ENCODE results near the gene C1orf167. TPM values are rescaled to one million over a fixed set of nuclear protein-coding genes. Genes with fewer than 3 reads are reported as not detected.
A peak's percentile ranks its signal among the peaks of the same experiment; 100 is the strongest.

C1orf167 gene
- total and polyA plus RNA-seq, 2 of the 8 experiments (the other 6 are each of a cell fraction or from before 2014, with no cell fraction given), result 0.70 to 1.3 TPM

DNA sequence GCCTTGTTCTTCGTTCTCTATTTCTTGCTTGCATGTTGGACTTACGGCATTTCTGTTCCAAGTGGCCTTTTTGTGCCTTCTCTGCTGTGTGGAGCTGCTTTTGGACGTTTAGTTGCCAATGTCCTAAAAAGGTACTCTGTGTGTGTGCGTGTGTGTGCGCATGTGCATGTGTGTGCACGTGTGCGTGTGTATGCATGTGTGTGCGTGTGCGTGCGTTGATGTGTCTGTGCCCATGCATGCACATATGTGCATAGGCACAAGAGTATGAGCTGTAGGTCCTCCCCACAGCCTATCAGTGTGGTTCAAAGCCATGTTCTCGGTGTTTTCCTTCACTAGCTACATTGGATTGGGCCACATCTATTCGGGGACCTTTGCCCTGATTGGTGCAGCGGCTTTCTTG is 71.9 kb downstream of the C1orf167 start:
- Histone ChIP-seq H3K4ac (replicated peaks; ENCODE audit: insufficient read length, low read depth, low read length) (no peak overlapping the region), H3K27ac (ENCODE audit: low read depth, low read length) (no peak overlapping the region), H3K18ac (ENCODE audit: extremely low read depth, low read length) (no peak overlapping the region), H3K79me1 (ENCODE audit: low read depth, low read length) (no peaks in the 10 kb centered on the region), H3K9me3 (ENCODE audit: insufficient read depth in 2 of 2, low read depth in 1 of 2, low read length in 1 of 2) (no peaks in the 10 kb centered on the region), H3K27me3 (replicated peaks in 1 of 4; ENCODE audit: control insufficient read depth in 3 of 4, extremely low read depth in 1 of 4, insufficient read depth in 3 of 4, low read length in 3 of 4) (no peaks in the 10 kb centered on the region), H3K23ac (ENCODE audit: insufficient read length) (no peak overlapping the region), H4K20me1 (replicated peaks in 1 of 2; ENCODE audit: control insufficient read depth in 1 of 2, insufficient read depth in 2 of 2, low read length in 2 of 2) (peaks cover 15 to 22% of the 10 kb centered on the region in 2 experiments), H3K14ac (ENCODE audit: insufficient read length) (no peak overlapping the region), H2AK5ac (ENCODE audit: low read depth, low read length) (no peak overlapping the region), H3K4me2 (ENCODE audit: insufficient read depth in 1 of 2, low read depth in 2 of 2, low read length in 2 of 2) (no peak overlapping the region), H3K9ac (replicated peaks in 1 of 4; ENCODE audit: extremely low read depth in 1 of 4, low read depth in 3 of 4, low read length in 3 of 4) (no peak overlapping the region), H4K91ac (replicated peaks; ENCODE audit: insufficient read length, low read length) (no peak overlapping the region), H4K8ac (ENCODE audit: extremely low read depth, insufficient read depth, low read length) (no peak overlapping the region; the same call in 1 of the 2 replicates), H3K79me2 (ENCODE audit: control insufficient read depth in 1 of 2, insufficient read depth in 2 of 2, low read length in 2 of 2) (no peaks in the 10 kb centered on the region), H3K36me3 (ENCODE audit: control insufficient read depth in 2 of 4, insufficient read depth in 4 of 4, low read length in 3 of 4) (peaks cover 40 to 72% (median 70%) of the 10 kb centered on the region in 4 experiments), H2BK20ac (ENCODE audit: low read length) (no peak overlapping the region), H3K56ac (replicated peaks; ENCODE audit: insufficient read length, low read depth, low read length) (no peak overlapping the region), H2AFZ (ENCODE audit: low read length) (no peak overlapping the region), H3K4me1 (replicated peaks in 1 of 4; ENCODE audit: control insufficient read depth in 3 of 4, insufficient read depth in 4 of 4, low read length in 3 of 4) (no peaks in the 10 kb centered on the region), H2BK15ac (ENCODE audit: low read length) (no peak overlapping the region), H3K23me2 (ENCODE audit: low read depth, low read length) (no peaks in the 10 kb centered on the region), H4K5ac (ENCODE audit: insufficient read length, low read depth, low read length) (peak overlapping the region; percentile 15), H2BK120ac (replicated peaks; ENCODE audit: low read depth, low read length) (no peak overlapping the region), H2BK12ac (ENCODE audit: low read depth, low read length) (no peak overlapping the region), H2BK5ac (ENCODE audit: low read depth, low read length) (no peak overlapping the region; the same call in 1 of the 2 replicates), H3K4me3 (ENCODE audit: extremely low read depth in 1 of 4, insufficient read depth in 2 of 4, low read depth in 3 of 4, low read length in 4 of 4) (no peak overlapping the region)
- DNase-seq (ENCODE audit: low read depth in 1 of 2, low spot score in 2 of 2), result no peak
- no peak for TF ChIP-seq TCF12 (IDR thresholded peaks at IDR 0.05; ENCODE audit: low read depth, low read length)
- TF ChIP-seq GABPA (IDR thresholded peaks at IDR 0.05; ENCODE audit: borderline replicate concordance, insufficient read depth, low read length), result no peak
- no peak for TF ChIP-seq NRF1 (IDR thresholded peaks at IDR 0.05; ENCODE audit: low read depth, low read length)
- TF ChIP-seq SUZ12 (IDR thresholded peaks at IDR 0.05; ENCODE audit: low read length), result no peak
- no peak for TF ChIP-seq HDAC2 (IDR thresholded peaks at IDR 0.05; ENCODE audit: borderline replicate concordance in 1 of 2, low read depth in 2 of 2, low read length in 2 of 2)
- TF ChIP-seq CREB1 (IDR thresholded peaks at IDR 0.05), result no peak
- ChIA-PET CTCF (ENCODE audit: partially characterized antibody) (interaction anchor here (0.9 to 1.0 kb wide), 2 partner anchors 53 to 59 kb away, joined by 3 read pairs; no protein-coding TSS in a partner anchor), POLR2A (ENCODE audit: partially characterized antibody) (interaction anchor here (0.8 to 1.5 kb wide), 3 partner anchors 9 to 76 kb away, joined by 3 to 5 read pairs (median 3); no protein-coding TSS in a partner anchor)
- 96% methylated on average over 12 of the region's 13 CpGs; no CpG with 5 or more reads in 1 of the 2 experiments for WGBS, 2 experiments (ENCODE audit: extremely low coverage in 1 of 2, insufficient coverage in 1 of 2, insufficient read length in 1 of 2, insufficient replicate concordance in 2 of 2, low coverage in 1 of 2, low lambda C conversion rate in 2 of 2, missing lambda C conversion rate in 1 of 2)
- FAIRE-seq, result no peak
